HT1080 (cell line): ENCODE measurements around the gene SUGP1. TPM values are rescaled to one million over a fixed set of nuclear protein-coding genes. Genes with fewer than 3 reads are reported as not detected.
"Not testable (repeated sequence)": the region's sequence is repeated elsewhere in the genome, so short reads cannot be mapped to it uniquely, and the experiment has no call there.

Experiments used
- DNase-seq: peaks from one replicate; pipeline ENCODE4 v3.0.0-alpha.2; 2015; ENCODE audit warnings: low read depth
- total RNA-seq: library from RNA; depleted of rRNA; stranded (reverse); fragments of >200 nt; shearing (Covaris generic); gene quantifications from 2 replicates; pipeline ENCODE4 v1.2.3, GENCODE V29; 2014

SUGP1 gene
- total RNA-seq, 1 experiment from 2014 or later: 55.4 TPM

- no peak for DNase-seq
These were observed 51.6 kb downstream of the SUGP1 start for GRCh38 chr19:19268453-19269385.

GRCh38 chr19:19267305-19267704 lies 53.0 kb downstream of the SUGP1 start:
- DNase-seq: no peak

GRCh38 chr19:19263886-19264487 lies 56.3 kb downstream of the SUGP1 start:
- no peak for DNase-seq

GRCh38 chr19:19262190-19263057 lies 57.9 kb downstream of the SUGP1 start:
- no peak for DNase-seq

- DNase-seq: no peak
These were observed 58.7 kb downstream of the SUGP1 start for GRCh38 chr19:19261350-19262189.

GRCh38 chr19:19260417-19261214 lies 59.7 kb downstream of the SUGP1 start:
- DNase-seq: no peak

- DNase-seq: peak; percentile 54
These were observed 60.6 kb downstream of the SUGP1 start for GRCh38 chr19:19259741-19260140.

- no peak for DNase-seq
These were observed 61.5 kb downstream of the SUGP1 start for GRCh38 chr19:19258589-19259338.

- no peak for DNase-seq
These were observed 62.3 kb downstream of the SUGP1 start for GRCh38 chr19:19257836-19258588.

GRCh38 chr19:19257137-19257536 lies 63.2 kb downstream of the SUGP1 start:
- DNase-seq: no peak

- peak; percentile 8 for DNase-seq
These were observed 64.0 kb downstream of the SUGP1 start for GRCh38 chr19:19256072-19256969.

- not testable (repeated sequence) for DNase-seq
These were observed 66.9 kb downstream of the SUGP1 start for GRCh38 chr19:19253409-19253808.

- no peak for DNase-seq
These were observed 70.0 kb downstream of the SUGP1 start for GRCh38 chr19:19250196-19250801.

GRCh38 chr19:19240476-19240875 lies 79.8 kb downstream of the SUGP1 start:
- no peak for DNase-seq

- no peak for DNase-seq
These were observed 80.6 kb downstream of the SUGP1 start for GRCh38 chr19:19239675-19240074.

- no peak for DNase-seq
These were observed 82.0 kb downstream of the SUGP1 start for GRCh38 chr19:19238126-19238894.
